HG03159 (cell line): Measurements from ENCODE around the gene SSR1.

ENCODE experiments used
- ATAC-seq: cut with Tn5 transposase; IDR thresholded peaks from one replicate; pipeline ENCODE4 v1.9.1; 2021; ENCODE audit warnings: mild to moderate bottlenecking, moderate library complexity; ENCODE audit not compliant: unreplicated experiment

The SSR1 gene

DNA sequence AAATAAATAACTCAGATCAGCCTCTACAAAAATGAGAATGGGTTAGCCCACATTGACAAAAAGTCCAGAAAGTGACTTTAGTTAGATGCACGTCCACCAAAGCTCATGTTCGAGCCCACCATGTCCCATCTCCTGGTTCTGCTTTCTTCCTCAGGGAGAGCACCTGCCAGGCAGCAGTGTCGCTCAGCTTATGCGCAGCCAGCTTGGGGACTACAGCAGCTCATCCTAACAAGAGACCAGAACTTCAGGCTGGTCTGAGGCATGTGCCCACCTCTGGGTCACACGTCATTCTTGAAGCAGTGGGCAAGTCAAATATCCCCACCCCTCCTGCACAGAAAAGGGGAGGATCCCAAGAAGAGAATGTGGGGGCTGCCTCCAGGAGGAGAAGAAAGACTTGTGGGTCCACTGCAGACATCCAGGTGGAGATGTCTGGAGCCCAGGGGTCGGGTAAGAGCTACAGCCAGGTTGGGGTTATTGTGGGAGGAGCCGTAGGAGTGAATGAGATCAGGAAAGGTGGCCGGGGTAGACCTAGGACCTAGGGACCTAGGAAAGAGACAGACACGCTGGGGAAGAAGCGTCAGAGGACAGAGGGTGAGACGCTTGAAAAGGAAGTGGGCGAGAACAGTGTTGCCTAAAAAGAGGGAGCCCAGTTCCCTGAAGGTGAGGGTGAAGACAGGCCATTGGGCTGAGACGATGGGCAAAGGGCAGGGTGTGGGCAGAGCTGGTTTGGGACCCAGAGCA is 52.5 kb downstream of the SSR1 start:
- no peak for ATAC-seq

DNA sequence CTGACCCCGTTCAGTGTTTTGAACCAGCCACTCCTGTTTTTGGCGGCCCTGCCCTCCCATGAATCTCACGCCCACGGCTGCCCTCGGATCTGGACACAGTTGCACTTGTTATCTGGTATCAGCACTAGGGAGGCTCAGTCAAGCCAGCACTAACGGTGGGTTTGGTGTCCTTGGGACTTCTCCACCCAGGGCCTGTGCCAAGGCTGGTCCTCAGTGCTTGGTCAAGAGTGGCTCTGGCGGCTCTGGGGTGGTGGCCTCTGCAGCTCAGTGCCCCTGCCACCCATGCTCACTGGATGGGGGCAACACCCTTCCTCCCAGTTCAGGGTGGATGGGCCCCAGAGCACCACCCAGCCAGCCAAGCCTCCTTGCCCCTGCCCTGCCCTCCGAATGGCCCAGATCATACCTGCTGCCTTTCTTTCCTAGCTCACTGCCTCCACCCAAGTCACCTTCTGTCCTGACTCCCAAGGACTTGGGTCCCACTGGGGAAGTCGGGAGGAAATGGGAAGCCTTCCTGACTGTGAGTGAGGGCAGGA is 54.7 kb downstream of the SSR1 start:
- no peak for ATAC-seq

- no peak for ATAC-seq
Measured at GRCh38 chr6:7257521-7258230, 55.3 kb downstream of the SSR1 start.

DNA sequence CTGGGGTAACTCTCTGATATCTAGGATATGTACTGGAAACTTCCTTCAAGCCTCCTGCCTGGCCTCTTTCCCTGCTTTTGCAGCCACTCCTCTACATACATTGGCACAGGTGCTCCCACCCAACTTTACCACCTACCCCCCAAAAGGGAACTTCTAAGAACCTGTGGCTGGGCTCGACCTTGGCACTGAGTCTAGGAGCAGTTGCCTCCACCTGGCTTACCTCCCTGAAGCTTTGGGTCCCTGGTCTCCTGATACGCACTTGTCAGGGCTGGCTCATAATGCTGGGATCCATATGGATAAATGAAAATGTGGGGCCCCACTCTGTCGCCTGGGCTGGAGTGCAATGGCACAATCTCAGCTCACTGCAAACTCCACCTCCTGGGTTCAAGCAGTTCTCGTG is 56.2 kb downstream of the SSR1 start:
- ATAC-seq: no peak

DNA sequence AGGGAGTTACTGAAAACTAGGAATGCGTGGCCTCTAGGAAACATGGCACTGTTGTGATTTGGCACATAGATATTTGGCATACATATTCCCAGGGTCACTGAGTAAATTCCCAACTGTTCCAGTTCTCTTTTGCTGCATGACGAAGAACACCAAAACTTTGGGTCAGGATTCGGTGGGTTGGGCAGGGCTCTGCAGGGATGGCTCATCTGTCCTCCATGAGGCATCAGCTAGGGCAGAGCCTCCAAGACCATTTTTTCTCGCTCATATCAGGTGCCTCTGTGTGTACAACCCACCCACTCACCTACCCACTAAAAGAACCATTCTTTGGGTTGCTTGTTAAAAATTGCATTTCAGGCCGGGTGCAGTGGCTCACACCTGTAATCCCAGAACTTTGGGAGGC is 57.1 kb downstream of the SSR1 start:
- ATAC-seq: no peak

DNA sequence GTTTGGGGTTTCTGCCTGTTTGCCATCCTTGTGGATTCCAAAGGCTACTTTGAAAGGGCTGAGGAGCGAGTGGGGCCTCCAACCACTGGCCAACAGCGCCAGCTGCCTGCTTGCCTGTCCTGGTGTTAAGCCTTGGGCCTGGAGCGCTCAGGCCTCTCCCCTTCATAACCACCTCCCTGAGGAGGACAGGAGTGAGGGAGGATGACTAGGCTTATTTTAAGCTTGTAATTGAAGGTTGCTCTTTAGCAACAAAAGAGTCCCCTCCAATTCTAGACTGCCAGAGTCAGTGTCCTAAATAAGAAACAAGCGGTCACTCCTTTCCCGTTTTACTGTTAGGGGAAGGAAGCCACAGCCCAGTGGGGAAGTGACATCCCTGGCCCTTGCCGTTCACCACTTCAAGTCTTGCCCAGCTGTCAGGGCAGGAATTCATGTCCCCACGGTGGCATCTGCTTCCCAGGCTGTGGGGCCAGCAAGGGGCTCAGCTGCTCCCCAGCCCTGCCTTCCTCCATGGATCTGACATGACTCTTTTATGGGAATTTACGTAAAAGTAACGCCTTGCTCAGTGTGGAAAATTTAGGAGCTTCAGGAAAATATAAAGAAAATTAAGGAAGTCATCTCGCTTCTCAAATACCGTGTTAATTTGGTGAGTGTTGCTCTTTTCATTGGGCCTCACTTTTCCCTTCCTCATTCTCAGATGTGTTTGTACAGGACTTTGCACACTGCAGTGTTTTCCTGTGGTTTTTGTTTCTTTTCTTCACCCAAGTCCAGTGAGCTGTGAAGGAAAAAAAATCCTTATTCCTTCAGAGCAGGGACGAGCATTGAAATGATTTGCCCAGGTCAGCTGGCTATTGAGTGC is 57.8 kb downstream of the SSR1 start:
- ATAC-seq: no peak

- no peak for ATAC-seq
Measured at GRCh38 chr6:7252390-7252789, 60.6 kb downstream of the SSR1 start.

- ATAC-seq: no peak
Measured at GRCh38 chr6:7251646-7252260, 61.2 kb downstream of the SSR1 start.

DNA sequence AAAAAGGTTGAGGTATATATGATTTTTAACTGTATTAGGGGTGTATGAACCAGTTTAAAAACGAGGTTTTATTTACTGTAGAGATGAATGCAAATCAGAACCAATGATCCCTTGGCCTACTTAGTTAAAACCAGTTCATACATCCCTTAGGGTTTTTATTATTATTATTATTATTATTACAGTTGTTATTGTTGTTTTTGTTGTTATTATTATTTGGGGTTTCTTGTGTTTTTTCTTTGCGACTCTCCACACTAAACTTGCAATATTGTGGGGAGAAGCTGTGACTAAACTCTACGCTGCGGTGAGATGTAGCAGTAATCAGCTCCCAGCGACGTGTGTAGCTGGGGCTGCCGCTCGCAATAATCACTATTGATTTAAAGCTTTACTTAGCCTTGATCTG is 62.2 kb downstream of the SSR1 start:
- ATAC-seq: no peak

DNA sequence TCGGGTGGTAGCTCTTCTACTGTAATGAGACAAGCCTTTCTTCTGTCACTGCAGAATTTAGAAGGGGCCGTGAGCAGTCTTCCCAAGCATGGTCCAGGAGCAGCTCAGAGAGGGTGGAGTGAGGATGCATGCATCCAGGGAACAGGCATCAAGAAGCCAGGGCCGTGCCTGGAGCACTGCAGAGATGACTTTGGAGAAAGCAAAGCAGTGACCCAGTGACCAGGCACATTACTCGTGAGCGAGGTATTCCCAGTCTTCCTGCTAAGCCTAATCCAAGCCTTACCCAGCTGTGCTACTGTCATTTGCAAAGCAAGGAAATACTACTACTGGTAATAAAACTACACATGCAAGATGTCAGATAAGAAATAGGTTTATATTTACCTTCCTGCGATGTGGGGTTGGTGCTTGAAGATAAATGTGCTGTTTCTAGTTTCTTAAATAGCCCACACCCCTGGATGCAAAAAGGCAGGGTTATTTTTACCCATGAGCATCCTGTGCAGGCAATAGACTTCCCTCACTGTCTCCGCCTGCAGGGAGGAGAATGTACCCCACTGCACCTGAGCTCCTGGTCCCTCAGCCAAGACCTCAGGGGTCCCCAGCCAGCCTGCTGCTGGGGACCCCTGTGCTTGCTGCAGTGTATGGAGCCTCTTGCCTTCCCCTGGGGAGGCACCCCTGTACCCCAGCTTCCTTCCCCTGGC is 62.9 kb downstream of the SSR1 start:
- no peak for ATAC-seq

- no peak for ATAC-seq
Measured at GRCh38 chr6:7249391-7249790, 63.6 kb downstream of the SSR1 start.

- no peak for ATAC-seq
Measured at GRCh38 chr6:7247828-7248227, 65.2 kb downstream of the SSR1 start.

DNA sequence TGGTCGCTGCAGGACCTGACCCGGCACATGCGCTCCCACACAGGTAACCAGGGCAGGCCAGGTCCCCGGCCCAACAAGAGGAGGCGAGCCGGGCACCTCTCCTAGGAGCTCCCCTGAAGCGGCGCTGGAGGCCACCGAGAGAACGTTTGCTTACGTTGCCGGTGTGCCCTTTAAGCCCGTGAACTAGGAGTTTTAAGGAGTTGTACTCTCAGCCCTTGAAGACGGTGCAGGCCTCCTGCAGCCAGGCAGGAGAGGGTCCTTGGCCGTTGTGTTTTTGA is 65.9 kb downstream of the SSR1 start:
- ATAC-seq: no peak

DNA sequence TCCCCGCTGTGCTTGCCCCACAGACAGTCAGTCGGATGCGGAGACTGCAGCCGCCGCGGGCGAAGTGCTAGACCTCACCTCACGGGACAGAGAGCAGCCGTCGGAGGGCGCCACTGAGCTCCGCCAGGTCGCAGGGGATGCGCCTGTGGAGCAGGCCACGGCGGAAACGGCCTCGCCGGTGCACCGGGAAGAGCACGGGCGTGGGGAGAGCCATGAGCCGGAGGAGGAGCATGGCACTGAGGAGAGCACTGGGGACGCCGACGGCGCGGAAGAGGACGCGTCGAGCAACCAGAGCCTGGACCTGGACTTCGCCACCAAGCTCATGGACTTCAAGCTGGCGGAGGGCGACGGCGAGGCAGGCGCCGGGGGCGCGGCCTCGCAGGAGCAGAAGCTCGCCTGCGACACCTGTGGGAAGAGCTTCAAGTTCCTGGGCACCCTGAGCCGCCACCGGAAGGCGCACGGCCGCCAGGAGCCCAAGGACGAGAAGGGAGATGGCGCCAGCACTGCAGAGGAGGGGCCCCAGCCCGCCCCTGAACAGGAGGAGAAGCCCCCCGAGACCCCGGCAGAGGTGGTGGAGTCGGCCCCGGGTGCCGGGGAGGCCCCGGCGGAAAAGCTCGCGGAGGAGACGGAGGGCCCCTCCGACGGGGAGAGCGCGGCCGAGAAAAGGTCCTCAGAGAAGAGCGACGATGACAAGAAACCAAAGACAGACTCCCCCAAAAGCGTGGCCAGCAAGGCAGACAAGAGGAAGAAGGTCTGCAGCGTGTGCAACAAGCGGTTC is 66.4 kb downstream of the SSR1 start:
- ATAC-seq: no peak

DNA sequence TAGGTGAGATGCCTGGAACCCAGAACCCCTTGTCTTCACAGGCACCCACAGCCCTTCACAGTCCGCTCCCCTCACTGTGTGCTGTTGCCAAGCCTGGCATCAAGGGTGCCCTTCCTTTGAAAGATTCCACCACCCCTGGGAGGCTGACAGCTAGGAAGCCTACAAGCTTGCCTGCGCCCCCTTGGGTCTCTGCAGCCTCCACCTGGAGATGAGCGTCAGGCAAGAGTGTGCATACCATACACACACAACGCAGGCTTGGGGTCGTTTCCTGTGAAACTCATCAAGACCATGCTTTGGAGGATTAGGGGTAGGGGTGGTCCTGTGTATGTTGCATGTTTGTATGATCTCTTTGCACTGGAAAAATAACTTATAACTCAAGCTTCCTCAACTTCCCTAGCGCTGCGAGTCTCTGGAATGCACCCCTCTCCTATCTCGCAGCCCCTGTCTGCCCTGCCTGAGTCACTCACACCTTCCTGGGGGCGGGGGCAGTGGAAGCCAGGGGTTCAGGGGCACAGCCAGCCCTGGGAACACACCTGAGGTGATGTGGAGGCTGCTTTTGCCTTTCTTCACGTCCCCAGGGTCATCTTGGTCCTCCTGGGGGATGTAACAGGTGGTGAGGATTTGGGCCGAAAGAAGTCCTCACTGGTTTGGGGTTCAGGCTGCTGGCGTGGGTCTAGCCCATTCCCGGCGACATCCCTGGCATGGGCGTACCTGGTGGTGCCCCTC is 67.2 kb downstream of the SSR1 start:
- ATAC-seq: no peak

GRCh38 chr6:7243179-7243981 is 69.6 kb downstream of the SSR1 start:
- ATAC-seq: peak; percentile 47

GRCh38 chr6:7242835-7243178 is 70.2 kb downstream of the SSR1 start:
- ATAC-seq: no peak
